Naive thymus-derived CD4-positive, alpha-beta T cell (primary cell): Measurements from ENCODE around the gene GRK7. TPM values are rescaled to one million over a fixed set of nuclear protein-coding genes. Genes with fewer than 3 reads are reported as not detected.
"Not testable (repeated sequence)": the region's sequence is repeated elsewhere in the genome, so short reads cannot be mapped to it uniquely, and the experiment has no call there.

Experiments used
- ATAC-seq: fragments of 150-1000 bp; cut with Tn5 transposase; 2 replicates; pipeline ENCODE4 v1.10.0; 2021; ENCODE audit warnings: mild to moderate bottlenecking, moderate library complexity
- CTCF ChIA-PET: fragments of 350-600 bp; sonication (Branson Sonifier 250); formaldehyde crosslinking; loops from one replicate; lab custom pipeline; 2021; ENCODE audit warnings: antibody characterized with exemption; lab: Charles Lee
- POLR2A ChIA-PET: fragments of 350-600 bp; sonication (Branson Sonifier 250); formaldehyde crosslinking; loops from one replicate; lab custom pipeline; 2021; ENCODE audit warnings: antibody characterized with exemption, inconsistent platforms; lab: Charles Lee
- DNase-seq, 9 donors: peaks; one replicate each; pipeline versions ENCODE4 v3.0.0 to v3.0.0-alpha.2; 2020 to 2022; ENCODE audit warnings: mixed read lengths in 1 of 9
- H3K27ac ChIP-seq: one replicate; pipeline ENCODE4 v1.7.0; 2013; ENCODE audit warnings: mild to moderate bottlenecking, low read depth, low read length, moderate library complexity
- H3K27me3 ChIP-seq, 2 donors: one replicate each; pipeline ENCODE4 v1.7.0; 2013; ENCODE audit warnings: low read length in 2 of 2, mild to moderate bottlenecking in 2 of 2, moderate library complexity in 2 of 2; ENCODE audit not compliant: control insufficient read depth in 2 of 2, insufficient read depth in 2 of 2
- H3K36me3 ChIP-seq, 3 experiments: 1 replicate in 2 of 3; 2 replicates in 1 of 3; pipeline ENCODE4 v1.7.0; 2013; ENCODE audit warnings: low read length in 3 of 3, mild to moderate bottlenecking in 3 of 3, moderate library complexity in 1 of 3; ENCODE audit not compliant: insufficient read depth in 3 of 3, control insufficient read depth in 2 of 3
- H3K4me1 ChIP-seq, 2 donors: one replicate each; pipeline ENCODE4 v1.7.0; 2013; ENCODE audit warnings: low read length in 2 of 2, mild to moderate bottlenecking in 2 of 2, moderate library complexity in 1 of 2; ENCODE audit not compliant: control insufficient read depth in 2 of 2, insufficient read depth in 2 of 2
- H3K4me3 ChIP-seq: 2 replicates; pipeline ENCODE4 v1.7.0; 2013; ENCODE audit warnings: mild to moderate bottlenecking, low read length
- H3K9me3 ChIP-seq, 3 experiments: 1 replicate in 2 of 3; 2 replicates in 1 of 3; pipeline ENCODE4 v1.7.0; 2013; ENCODE audit warnings: low read length in 3 of 3; ENCODE audit not compliant: control insufficient read depth in 2 of 3
- H3K27ac Mint-ChIP-seq, 9 donors: one replicate each; pipeline ENCODE4 v1.8.0; 2020 to 2022; ENCODE audit warnings: mixed read lengths in 9 of 9, mild to moderate bottlenecking in 8 of 9, moderate library complexity in 5 of 9, inconsistent platforms in 2 of 9
- H3K27me3 Mint-ChIP-seq, 5 donors: one replicate each; pipeline ENCODE4 v1.8.0; 2021 to 2022; ENCODE audit warnings: mixed read lengths in 5 of 5, mild to moderate bottlenecking in 1 of 5
- H3K36me3 Mint-ChIP-seq, 5 donors: one replicate each; pipeline ENCODE4 v1.8.0; 2020 to 2022; ENCODE audit warnings: mixed read lengths in 5 of 5, mild to moderate bottlenecking in 3 of 5, inconsistent platforms in 1 of 5
- H3K4me1 Mint-ChIP-seq, 7 donors: one replicate each; pipeline ENCODE4 v1.8.0; 2020 to 2022; ENCODE audit warnings: mixed read lengths in 7 of 7, mild to moderate bottlenecking in 3 of 7, inconsistent platforms in 1 of 7
- H3K4me3 Mint-ChIP-seq, 10 donors: one replicate each; pipeline ENCODE4 v1.8.0; 2020 to 2022; ENCODE audit warnings: mild to moderate bottlenecking in 10 of 10, mixed read lengths in 10 of 10, moderate library complexity in 6 of 10, inconsistent platforms in 2 of 10
- H3K9me3 Mint-ChIP-seq, 11 donors: one replicate each; pipeline ENCODE4 v1.8.0; 2020 to 2022; ENCODE audit warnings: mixed read lengths in 11 of 11, mild to moderate bottlenecking in 4 of 11, inconsistent platforms in 1 of 11, moderate library complexity in 1 of 11
- intact Hi-C, 2 donors: fragments of 100-400 bp; cut with micrococcal nuclease; formaldehyde crosslinking; loops; one replicate each; pipeline ENCODE4 v1.15.1; 2023
- polyA plus RNA-seq, 2 donors: library from polyadenylated mRNA; unstranded; fragments of 300-500 nt; fragmentation: Illumina TruSeq; gene quantifications; one replicate each; pipeline ENCODE4 v1.2.3, GENCODE V29; 2021
- total RNA-seq, 6 experiments: library from RNA in 5 of 6; stranded (reverse) in 5 of 6; gene quantifications; 1 replicate in 5 of 6; 2 replicates in 1 of 6; pipeline ENCODE4 v1.2.3 and lab custom pipeline; 2021 to 2026

GRK7 gene
- total and polyA plus RNA-seq, 7 experiments from 2014 or later = 0.13 to 0.27 (median 0.15) TPM; not detected in 2

DNA sequence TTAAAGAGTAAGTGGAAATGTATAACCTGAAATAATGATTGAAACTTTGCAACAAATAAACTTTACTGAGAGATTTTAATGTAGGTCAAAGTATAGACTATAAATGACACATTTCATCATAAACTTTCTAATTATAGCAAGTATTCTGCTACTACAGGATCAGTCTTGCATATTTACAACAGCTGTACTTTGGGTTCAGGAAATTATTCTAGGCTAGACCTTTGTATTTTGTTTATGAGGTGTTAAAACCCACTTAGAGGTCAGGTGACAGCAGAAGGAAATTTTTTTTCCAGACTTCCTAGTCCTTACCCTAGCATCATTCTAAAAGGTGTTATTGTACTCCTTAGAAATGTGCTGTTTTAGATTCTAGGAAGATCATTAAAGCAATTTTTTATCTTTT, 22.9 kb upstream of the GRK7 start:
- CTCF ChIA-PET = interaction anchor here (0.7 to 4.5 kb wide), 5 partner anchors 56 to 313 kb away, joined by 3 to 39 read pairs (median 5); partner anchors contain the start of gene ATP1B3
- Histone ChIP-seq H3K9me3 (no peaks in the 10 kb centered on the region), H3K27me3 (no peaks in the 10 kb centered on the region), H3K36me3 (peaks cover 10 to 12% (median 11%) of the 10 kb centered on the region in 3 experiments), H3K4me3 (peak overlapping the region; percentile 26), H3K27ac (peak overlapping the region; percentile 95), H3K4me1 (peaks cover 20 to 31% of the 10 kb centered on the region in 2 donors)
- ATAC-seq (no peak), DNase-seq (no peak)
- Mint-ChIP-seq H3K9me3 (no peaks in the 10 kb centered on the region), H3K27ac (peak overlapping the region in 4 of 9 donors; percentile 74 to 92 (median 82)), H3K4me3 (peak overlapping the region in 9 of 10 donors; percentile 44 to 99 (median 95)), H3K36me3 (peaks cover 2 to 10% (median 4%) of the 10 kb centered on the region in 5 donors), H3K4me1 (peaks cover 30 to 64% (median 58%) of the 10 kb centered on the region in 7 donors), H3K27me3 (no peaks in the 10 kb centered on the region)
- POLR2A ChIA-PET = interaction anchor here (1.0 to 4.3 kb wide), 4 partner anchors 55 to 173 kb away, joined by 3 to 49 read pairs (median 8); partner anchors contain the start of gene ATP1B3
- intact Hi-C loops = no loop called here

GRCh38 chr3:141743305-141743704, 19.9 kb upstream of the GRK7 start:
- Mint-ChIP-seq H3K4me3 (peak overlapping the region in 3 of 10 donors; percentile 24 to 39 (median 39)), H3K9me3 (no peaks in the 10 kb centered on the region), H3K4me1 (peaks cover 25 to 63% (median 53%) of the 10 kb centered on the region in 7 donors), H3K36me3 (peaks cover 4 to 18% (median 9%) of the 10 kb centered on the region in 5 donors), H3K27me3 (no peaks in the 10 kb centered on the region), H3K27ac (peak overlapping the region in 4 of 9 donors; percentile 14 to 28 (median 22))
- Histone ChIP-seq H3K36me3 (peaks cover 15 to 29% (median 18%) of the 10 kb centered on the region in 3 experiments), H3K27me3 (no peaks in the 10 kb centered on the region), H3K27ac (no peak overlapping the region), H3K4me1 (peaks cover 20 to 31% of the 10 kb centered on the region in 2 donors), H3K4me3 (no peak overlapping the region), H3K9me3 (no peaks in the 10 kb centered on the region)
- no peak for ATAC-seq
- DNase-seq = no peak
- CTCF ChIA-PET = no interaction called here
- POLR2A ChIA-PET = no interaction called here
- intact Hi-C loops = no loop called here

GRCh38 chr3:141746962-141747361, 16.2 kb upstream of the GRK7 start:
- Histone ChIP-seq H3K36me3 (peaks cover 15 to 29% (median 24%) of the 10 kb centered on the region in 3 experiments), H3K4me3 (no peak overlapping the region), H3K27ac (no peak overlapping the region), H3K9me3 (no peaks in the 10 kb centered on the region), H3K27me3 (no peaks in the 10 kb centered on the region), H3K4me1 (peaks cover 0 to 6% of the 10 kb centered on the region in 2 donors)
- POLR2A ChIA-PET = no interaction called here
- Mint-ChIP-seq H3K4me3 (no peak overlapping the region), H3K27me3 (no peaks in the 10 kb centered on the region), H3K27ac (peak overlapping the region in 2 of 9 donors; percentile 47 to 72), H3K36me3 (peaks cover 3 to 30% (median 14%) of the 10 kb centered on the region in 5 donors), H3K9me3 (no peaks in the 10 kb centered on the region), H3K4me1 (peaks cover 9 to 35% (median 28%) of the 10 kb centered on the region in 7 donors)
- intact Hi-C loops = no loop called here
- DNase-seq (no peak), ATAC-seq (no peak)
- CTCF ChIA-PET = no interaction called here

- Mint-ChIP-seq H3K36me3 (peaks cover 0 to 20% (median 6%) of the 10 kb centered on the region in 5 donors), H3K9me3 (no peaks in the 10 kb centered on the region), H3K27me3 (no peaks in the 10 kb centered on the region), H3K4me3 (no peak overlapping the region), H3K27ac (no peak overlapping the region), H3K4me1 (peaks cover 0 to 8% (median 0%) of the 10 kb centered on the region in 7 donors)
- no peaks in the 10 kb centered on the region for H3K4me1 ChIP-seq
- ChIA-PET POLR2A (interaction anchor here (0.9 kb wide), 2 partner anchors 14 to 43 kb away, joined by 3 read pairs; no protein-coding TSS in a partner anchor), CTCF (no interaction called here)
- H3K4me3 ChIP-seq = no peak overlapping the region
- H3K27me3 ChIP-seq = no peaks in the 10 kb centered on the region
- ATAC-seq (no peak), DNase-seq (no peak)
- no peaks in the 10 kb centered on the region for H3K9me3 ChIP-seq
- H3K36me3 ChIP-seq = peaks cover 0 to 6% (median 4%) of the 10 kb centered on the region in 3 experiments
- no peak overlapping the region for H3K27ac ChIP-seq
- intact Hi-C loops = no loop called here
Observed at GRCh38 chr3:141753399-141753798, 9.8 kb upstream of the GRK7 start.

DNA sequence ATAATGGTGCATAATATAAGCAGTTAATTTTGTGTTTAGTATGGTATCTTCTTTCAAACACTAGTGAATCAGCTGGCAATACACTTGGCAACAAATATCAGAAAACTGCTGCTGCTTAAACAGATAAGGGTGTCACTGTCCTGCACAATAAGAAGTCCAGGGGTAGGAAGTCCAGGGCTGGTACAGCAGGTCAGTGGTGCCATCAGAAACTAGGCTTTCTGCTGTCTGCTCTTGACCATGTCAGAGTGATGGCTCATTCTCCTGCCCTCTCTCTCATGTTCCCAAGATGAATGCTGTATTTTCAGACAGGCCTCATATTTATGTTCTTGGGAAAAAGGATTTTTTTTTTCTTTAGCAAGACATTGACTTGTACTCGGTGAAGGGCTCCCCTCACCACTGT, 9.2 kb upstream of the GRK7 start:
- Mint-ChIP-seq H3K27ac (peak overlapping the region in 1 of 9 donors; percentile 83), H3K4me3 (no peak overlapping the region), H3K27me3 (no peaks in the 10 kb centered on the region), H3K36me3 (peaks cover 0 to 15% (median 6%) of the 10 kb centered on the region in 5 donors), H3K9me3 (no peaks in the 10 kb centered on the region), H3K4me1 (peaks cover 0 to 8% (median 0%) of the 10 kb centered on the region in 7 donors)
- POLR2A ChIA-PET = no interaction called here
- Histone ChIP-seq H3K27me3 (no peaks in the 10 kb centered on the region), H3K36me3 (peaks cover 0 to 6% (median under 1%) of the 10 kb centered on the region in 3 experiments), H3K4me1 (no peaks in the 10 kb centered on the region), H3K9me3 (no peaks in the 10 kb centered on the region), H3K27ac (no peak overlapping the region), H3K4me3 (no peak overlapping the region)
- DNase-seq (no peak), ATAC-seq (no peak)
- CTCF ChIA-PET = no interaction called here
- intact Hi-C loops = no loop called here

DNA sequence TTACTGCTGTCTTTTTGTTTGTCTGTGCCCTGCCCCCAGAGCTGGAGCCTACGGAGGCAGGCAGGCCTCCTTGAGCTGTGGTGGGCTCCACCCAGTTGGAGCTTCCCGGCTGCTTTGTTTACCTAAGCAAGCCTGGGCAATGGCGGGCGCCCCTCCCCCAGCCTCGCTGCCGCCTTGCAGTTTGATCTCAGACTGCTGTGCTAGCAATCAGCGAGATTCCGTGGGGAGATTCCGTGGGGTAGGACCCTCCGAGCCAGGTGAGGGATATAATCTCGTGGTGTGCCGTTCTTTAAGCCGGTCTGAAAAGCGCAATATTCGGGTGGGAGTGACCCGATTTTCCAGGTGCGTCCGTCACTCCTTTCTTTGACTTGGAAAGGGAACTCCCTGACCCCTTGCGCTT, 656 bp upstream of the GRK7 start:
- intact Hi-C loops, H3K9me3 Mint-ChIP-seq, ATAC-seq, H3K27me3 ChIP-seq, DNase-seq, CTCF ChIA-PET, H3K4me1 ChIP-seq, H3K36me3 ChIP-seq, H3K4me1 Mint-ChIP-seq, H3K27me3 Mint-ChIP-seq, H3K4me3 ChIP-seq, H3K27ac ChIP-seq, H3K27ac Mint-ChIP-seq, POLR2A ChIA-PET, H3K4me3 Mint-ChIP-seq, H3K9me3 ChIP-seq: not testable (repeated sequence)
- peaks cover 0 to 13% (median 0%) of the 10 kb centered on the region in 5 donors for H3K36me3 Mint-ChIP-seq

GRCh38 chr3:141764045-141764444, 837 bp downstream of the GRK7 start:
- CTCF ChIA-PET = no interaction called here

More at GRCh38 chr3:141764045-141764444, 837 bp downstream of the GRK7 start:
- Histone ChIP-seq H3K4me3 (no peak overlapping the region), H3K4me1 (no peaks in the 10 kb centered on the region), H3K27ac (no peak overlapping the region), H3K27me3 (no peaks in the 10 kb centered on the region), H3K9me3 (no peaks in the 10 kb centered on the region), H3K36me3 (no peaks in the 10 kb centered on the region)
- no peak overlapping the region for H3K4me3 Mint-ChIP-seq
- H3K27me3 Mint-ChIP-seq = peaks cover 0 to 5% (median 0%) of the 10 kb centered on the region in 5 donors
- H3K27ac Mint-ChIP-seq = no peak overlapping the region
- no peaks in the 10 kb centered on the region for H3K9me3 Mint-ChIP-seq
- H3K36me3 Mint-ChIP-seq = peaks cover 0 to 15% (median 5%) of the 10 kb centered on the region in 5 donors
- H3K4me1 Mint-ChIP-seq = peaks cover 0 to 9% (median 0%) of the 10 kb centered on the region in 7 donors
- intact Hi-C loops = no loop called here
- DNase-seq (no peak), ATAC-seq (no peak)
- POLR2A ChIA-PET = interaction anchor here (1.0 kb wide), 1 partner anchor 10 kb away, joined by 3 read pairs; no protein-coding TSS in a partner anchor
